Muscle layer of duodenum (tissue), 2 donors: ENCODE data around the gene CD40.
A peak's percentile ranks its signal among the peaks of the same experiment; 100 is the strongest.

ENCODE experiments used
- H3K27ac ChIP-seq: one replicate; pipeline ENCODE4 v1.7.0; 2013; ENCODE audit warnings: mild to moderate bottlenecking, low read length
- H3K27me3 ChIP-seq: one replicate; pipeline ENCODE4 v1.7.0; 2013; ENCODE audit warnings: low read depth, mild to moderate bottlenecking, control low read depth, low read length
- H3K36me3 ChIP-seq, 2 donors: one replicate each; pipeline ENCODE4 v1.7.0; 2013; ENCODE audit warnings: low read length in 2 of 2, control low read depth in 1 of 2, mild to moderate bottlenecking in 1 of 2; ENCODE audit not compliant: insufficient read depth in 2 of 2, control insufficient read depth in 1 of 2
- H3K4me1 ChIP-seq, 2 donors: one replicate each; pipeline ENCODE4 v1.7.0; 2013; ENCODE audit warnings: low read length in 2 of 2, mild to moderate bottlenecking in 2 of 2, control low read depth in 1 of 2, moderate library complexity in 1 of 2; ENCODE audit not compliant: insufficient read depth in 2 of 2, control insufficient read depth in 1 of 2
- H3K4me3 ChIP-seq, 2 donors: one replicate each; pipeline ENCODE4 v1.7.0; 2013; ENCODE audit warnings: low read length in 2 of 2, low read depth in 1 of 2, mild to moderate bottlenecking in 1 of 2
- H3K9me3 ChIP-seq, 2 donors: one replicate each; pipeline ENCODE4 v1.7.0; 2013; ENCODE audit warnings: low read length in 2 of 2, control low read depth in 1 of 2, mild to moderate bottlenecking in 1 of 2; ENCODE audit not compliant: control insufficient read depth in 1 of 2
- donor health status: healthy.

CD40 gene

DNA sequence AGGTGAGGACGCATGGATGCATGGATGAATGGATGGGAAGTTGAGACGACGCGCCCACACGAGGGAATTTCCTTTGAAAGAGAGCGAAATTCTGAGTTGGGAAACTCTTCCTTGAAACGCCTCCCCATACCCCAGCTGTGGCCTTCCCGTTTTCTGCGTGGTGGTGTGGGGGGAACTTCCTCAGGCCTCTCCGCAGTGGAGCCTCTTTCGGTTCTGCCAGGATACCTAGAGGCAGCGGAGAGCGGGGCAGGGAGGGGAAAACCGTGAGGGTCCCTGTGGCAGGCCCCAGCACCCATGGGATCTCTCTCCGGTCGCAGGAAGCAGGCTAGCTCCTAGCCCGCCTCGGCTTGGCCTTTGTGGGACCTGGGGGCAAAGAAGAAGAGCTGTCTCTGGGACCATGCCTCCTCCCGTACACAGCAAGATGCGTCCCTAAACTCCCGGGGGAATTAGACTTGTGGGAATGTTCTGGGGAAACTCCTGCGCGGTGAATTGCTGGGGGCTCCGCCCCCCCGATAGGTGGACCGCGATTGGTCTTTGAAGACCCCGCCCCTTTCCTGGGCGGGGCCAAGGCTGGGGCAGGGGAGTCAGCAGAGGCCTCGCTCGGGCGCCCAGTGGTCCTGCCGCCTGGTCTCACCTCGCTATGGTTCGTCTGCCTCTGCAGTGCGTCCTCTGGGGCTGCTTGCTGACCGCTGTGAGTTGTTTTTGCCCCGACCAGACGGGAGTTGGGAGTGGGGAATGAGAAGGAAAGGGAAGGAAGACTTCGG, at the start of gene CD40:
CD40 (plus strand) TSS at position 611 of the 764 bp plus-strand sequence; CDS start at position 641, 30 bp downstream.
- H3K4me1 ChIP-seq, result peaks cover 0 to 24% of the 10 kb centered on the region in 2 donors
- H3K27me3 ChIP-seq, result no peaks in the 10 kb centered on the region
- peak within 1 kb of the TSS; percentile 40 for H3K27ac ChIP-seq
- H3K36me3 ChIP-seq, result peaks cover 2 to 7% of the 10 kb centered on the region in 2 donors
- H3K4me3 ChIP-seq, result peak within 1 kb of the TSS; percentile 69 to 76
- no peaks in the 10 kb centered on the region for H3K9me3 ChIP-seq

DNA sequence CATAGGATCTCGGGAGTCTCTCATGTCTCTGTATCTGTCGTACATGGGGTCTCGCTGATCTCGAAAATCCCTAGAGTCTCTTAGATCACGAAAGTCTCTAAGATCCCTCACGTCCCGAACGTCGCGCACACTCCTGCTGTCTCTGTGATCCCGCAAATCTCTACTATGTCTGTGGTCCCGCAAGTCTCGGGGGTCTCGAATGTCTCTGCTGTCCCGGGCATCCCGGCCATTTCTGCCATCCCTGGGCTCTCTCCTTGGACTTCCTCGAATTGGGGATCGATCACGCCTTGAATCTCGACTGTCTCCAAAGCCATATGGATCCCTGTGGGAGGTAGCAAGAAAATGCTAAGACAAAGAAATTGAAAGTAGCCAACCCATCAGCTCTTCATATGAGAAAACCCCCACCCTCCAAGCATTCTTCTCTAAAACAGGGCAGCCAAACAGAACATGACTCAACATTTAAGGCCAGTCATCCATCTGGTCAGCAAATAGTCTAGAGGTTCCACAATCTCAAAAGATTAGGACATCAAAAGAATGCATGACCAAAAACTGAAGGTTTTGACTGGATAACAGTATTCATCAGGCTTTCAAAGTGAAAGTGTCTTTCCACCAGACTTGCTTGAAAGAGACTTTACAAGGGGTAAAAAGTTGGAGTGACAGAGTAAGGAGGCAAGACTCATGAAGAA, 47.8 kb upstream of the CD40 start:
- H3K4me3 ChIP-seq, result no peak overlapping the region
- no peaks in the 10 kb centered on the region for H3K9me3 ChIP-seq
- H3K27ac ChIP-seq, result no peak overlapping the region
- no peaks in the 10 kb centered on the region for H3K4me1 ChIP-seq
- H3K27me3 ChIP-seq, result no peaks in the 10 kb centered on the region
- peaks cover 51 to 59% of the 10 kb centered on the region in 2 donors for H3K36me3 ChIP-seq

DNA sequence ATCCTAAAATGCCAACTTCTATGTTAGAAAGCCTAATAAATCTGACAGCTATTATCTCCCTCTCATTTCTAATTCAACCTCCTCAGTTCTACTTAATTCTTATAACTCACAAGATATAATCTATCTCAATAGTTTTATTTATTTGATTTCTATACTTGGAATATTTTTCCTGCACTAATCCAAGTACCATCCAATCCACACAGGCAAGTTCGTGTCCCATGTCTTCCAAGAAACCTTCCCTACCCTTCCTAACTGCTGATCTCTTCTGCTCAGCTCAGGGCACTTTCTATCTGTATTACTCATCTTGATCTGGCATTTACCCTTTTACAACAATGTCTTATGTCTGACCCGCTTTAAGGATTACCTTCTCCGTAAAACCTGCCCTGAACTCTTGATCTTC, 46.5 kb upstream of the CD40 start:
- Histone ChIP-seq H3K9me3 (no peaks in the 10 kb centered on the region), H3K27me3 (no peaks in the 10 kb centered on the region), H3K36me3 (peaks cover 43 to 50% of the 10 kb centered on the region in 2 donors), H3K4me1 (no peaks in the 10 kb centered on the region), H3K4me3 (no peak overlapping the region), H3K27ac (no peak overlapping the region)

DNA sequence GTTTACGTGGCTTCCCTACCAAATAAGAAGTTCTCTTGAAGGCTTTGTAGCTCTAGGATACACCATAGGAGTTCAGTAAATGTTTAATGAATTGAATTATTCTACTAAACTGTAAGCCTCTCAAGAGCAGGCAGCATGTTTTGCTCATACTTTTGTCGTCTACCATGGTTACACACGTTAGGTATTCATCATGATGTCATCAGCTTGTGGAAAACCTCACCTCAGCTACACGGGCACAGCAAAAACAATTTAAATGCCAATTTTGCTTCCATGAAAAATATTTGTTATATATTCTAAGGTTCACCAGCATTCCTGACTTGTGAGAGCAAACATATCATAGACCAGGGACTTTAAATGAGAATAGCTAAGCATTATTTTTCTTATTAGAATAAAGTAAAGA, 45.1 kb upstream of the CD40 start:
- no peaks in the 10 kb centered on the region for H3K9me3 ChIP-seq
- H3K4me1 ChIP-seq, result no peaks in the 10 kb centered on the region
- H3K36me3 ChIP-seq, result peaks cover 42% of the 10 kb centered on the region in 2 donors
- no peaks in the 10 kb centered on the region for H3K27me3 ChIP-seq
- H3K27ac ChIP-seq, result no peak overlapping the region
- no peak overlapping the region for H3K4me3 ChIP-seq

DNA sequence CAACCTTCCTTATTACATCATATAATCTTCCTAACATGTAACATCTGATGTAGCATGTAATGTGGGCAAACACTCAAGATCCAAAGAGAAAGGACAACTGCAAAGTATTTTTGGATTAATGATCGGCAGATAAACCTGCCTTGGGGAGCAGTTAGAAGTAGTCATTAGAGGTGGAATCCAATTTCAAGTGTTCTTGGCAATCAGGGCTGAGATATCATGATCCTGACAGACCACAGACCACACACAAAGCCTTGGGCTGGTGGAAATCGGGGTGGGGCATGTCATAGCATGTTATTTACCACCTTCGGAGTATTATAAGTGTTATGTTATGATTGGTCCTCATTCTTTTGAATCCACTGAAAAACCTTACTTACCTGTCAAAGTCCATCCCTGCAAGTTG, 44.7 kb upstream of the CD40 start:
- no peak overlapping the region for H3K4me3 ChIP-seq
- no peaks in the 10 kb centered on the region for H3K27me3 ChIP-seq
- H3K4me1 ChIP-seq, result no peaks in the 10 kb centered on the region
- H3K9me3 ChIP-seq, result no peaks in the 10 kb centered on the region
- H3K27ac ChIP-seq, result no peak overlapping the region
- peaks cover 42% of the 10 kb centered on the region in 2 donors for H3K36me3 ChIP-seq

DNA sequence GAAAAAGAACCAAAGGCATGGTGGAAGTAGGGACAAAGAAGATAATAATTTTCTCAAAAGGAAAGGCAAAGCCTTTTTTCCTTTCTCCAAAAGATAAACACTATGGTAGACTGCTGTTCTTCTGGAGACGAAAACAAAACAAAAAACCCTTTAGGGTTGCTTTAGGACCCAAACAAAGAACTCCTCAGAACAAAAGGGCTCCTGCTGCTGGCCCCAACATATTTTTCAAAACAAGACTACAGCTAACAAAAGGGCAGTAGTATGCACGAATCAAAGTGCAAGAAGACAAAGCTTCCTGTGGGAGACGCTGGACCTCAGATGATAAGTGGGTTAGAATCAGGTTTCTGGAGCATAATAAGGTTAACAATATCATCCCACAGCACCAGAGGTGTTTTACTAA, 44.1 kb upstream of the CD40 start:
- H3K27ac ChIP-seq, result no peak overlapping the region
- H3K4me3 ChIP-seq, result no peak overlapping the region
- H3K36me3 ChIP-seq, result peaks cover 44 to 45% of the 10 kb centered on the region in 2 donors
- no peaks in the 10 kb centered on the region for H3K27me3 ChIP-seq
- no peaks in the 10 kb centered on the region for H3K4me1 ChIP-seq
- H3K9me3 ChIP-seq, result no peaks in the 10 kb centered on the region

DNA sequence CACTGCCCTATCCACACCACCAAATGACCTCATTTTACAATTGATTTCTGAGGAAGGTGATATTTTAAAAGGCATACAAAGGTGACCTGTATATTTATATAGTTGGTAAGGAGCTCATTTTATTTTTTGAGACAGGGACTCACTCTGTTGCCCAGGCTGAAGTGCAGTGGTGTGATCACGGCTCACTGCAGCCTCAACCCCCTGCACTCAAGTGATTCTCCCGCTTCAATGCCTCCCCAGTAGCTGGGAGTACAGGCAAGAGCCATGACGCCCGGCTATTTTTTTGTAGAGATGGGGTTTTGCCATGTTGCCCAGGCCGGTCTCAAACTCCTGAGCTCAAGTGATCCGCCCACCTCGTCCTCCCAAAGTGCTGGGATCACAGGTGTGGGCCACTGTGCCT, 41.3 kb upstream of the CD40 start:
- H3K27ac ChIP-seq, result no peak overlapping the region
- H3K4me1 ChIP-seq, result peaks cover 0 to 13% of the 10 kb centered on the region in 2 donors
- H3K36me3 ChIP-seq, result peaks cover 29 to 35% of the 10 kb centered on the region in 2 donors

DNA sequence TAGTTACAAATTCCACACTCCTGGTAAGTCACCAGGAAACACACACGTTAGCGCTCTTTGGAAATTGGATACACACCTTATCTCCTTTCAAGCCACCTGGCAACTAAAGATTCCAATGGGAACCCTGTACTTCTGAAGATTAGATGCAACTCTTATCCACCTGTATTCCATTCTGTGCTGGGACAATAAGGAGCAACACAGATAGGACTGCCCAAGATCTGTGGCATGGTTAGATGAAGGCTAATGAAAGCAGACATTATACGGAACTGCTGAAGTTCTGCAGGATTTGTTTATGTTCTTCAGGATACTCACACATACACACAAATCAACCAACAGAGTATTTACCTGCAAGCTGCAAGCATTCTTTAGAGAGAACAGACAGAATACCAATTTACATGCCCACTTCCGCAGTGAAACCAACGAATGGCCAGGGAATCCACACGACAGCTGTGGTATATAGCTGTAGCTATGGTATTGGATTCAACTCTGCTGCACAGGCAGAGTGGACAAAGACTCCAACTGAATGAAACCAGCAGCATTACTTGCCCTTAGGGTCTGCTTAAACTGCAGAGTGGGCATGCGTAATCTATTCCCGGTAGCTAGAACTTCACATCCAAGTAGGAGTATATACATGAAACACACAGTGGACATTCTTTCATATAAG, 40.3 kb upstream of the CD40 start:
- Histone ChIP-seq H3K27ac (no peak overlapping the region), H3K27me3 (no peaks in the 10 kb centered on the region), H3K36me3 (peaks cover 29 to 35% of the 10 kb centered on the region in 2 donors), H3K9me3 (no peaks in the 10 kb centered on the region), H3K4me3 (no peak overlapping the region), H3K4me1 (peaks cover 3 to 21% of the 10 kb centered on the region in 2 donors)

More for the DNA sequence above, 41.3 kb upstream of the CD40 start:
- H3K4me3 ChIP-seq, result no peak overlapping the region
- no peaks in the 10 kb centered on the region for H3K9me3 ChIP-seq
- H3K27me3 ChIP-seq, result no peaks in the 10 kb centered on the region

DNA sequence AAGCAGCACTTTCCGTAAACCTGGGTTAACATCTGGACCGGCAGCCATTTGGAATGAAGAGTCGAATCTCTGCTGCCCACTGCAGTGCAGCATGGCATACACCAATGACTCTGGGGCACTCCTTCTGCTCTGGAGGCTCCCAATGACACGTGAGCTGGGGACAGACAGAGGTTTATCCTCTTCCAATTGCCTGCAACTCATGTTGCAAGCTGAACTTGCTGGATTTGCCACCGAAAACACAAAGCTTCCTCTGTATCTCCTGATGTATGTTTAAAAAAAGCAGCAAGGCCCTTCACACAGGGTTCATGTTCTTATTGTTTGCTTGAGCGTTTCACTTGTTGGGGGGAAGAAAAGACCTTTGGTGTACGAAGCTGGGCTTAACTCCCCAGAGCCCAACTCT, 39.2 kb upstream of the CD40 start:
- Histone ChIP-seq H3K27me3 (no peaks in the 10 kb centered on the region), H3K4me3 (no peak overlapping the region), H3K9me3 (no peaks in the 10 kb centered on the region), H3K36me3 (peaks cover 29 to 32% of the 10 kb centered on the region in 2 donors), H3K27ac (no peak overlapping the region), H3K4me1 (peaks cover 4 to 33% of the 10 kb centered on the region in 2 donors)

DNA sequence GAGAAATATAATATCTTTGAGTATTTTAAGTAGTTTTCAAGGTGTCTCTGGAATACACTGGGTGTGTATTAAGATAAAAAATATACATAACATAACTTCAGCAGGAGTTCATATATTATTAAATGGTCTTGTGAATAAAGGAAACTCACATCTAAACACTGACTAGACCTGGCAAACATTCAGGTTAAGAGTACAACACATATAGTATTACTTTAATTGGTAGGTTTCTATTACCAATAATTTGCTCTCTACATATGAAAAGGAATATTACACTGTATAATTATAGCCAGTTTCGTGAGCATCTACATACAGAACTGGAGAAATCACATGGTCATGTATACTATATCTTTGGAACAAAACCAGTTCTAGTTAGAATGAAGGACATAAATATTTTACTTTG, 37.0 kb upstream of the CD40 start:
- peaks cover 12 to 47% of the 10 kb centered on the region in 2 donors for H3K4me1 ChIP-seq
- H3K27me3 ChIP-seq, result no peaks in the 10 kb centered on the region
- no peak overlapping the region for H3K4me3 ChIP-seq
- H3K27ac ChIP-seq, result no peak overlapping the region
- H3K9me3 ChIP-seq, result no peaks in the 10 kb centered on the region
- peaks cover 12 to 17% of the 10 kb centered on the region in 2 donors for H3K36me3 ChIP-seq

DNA sequence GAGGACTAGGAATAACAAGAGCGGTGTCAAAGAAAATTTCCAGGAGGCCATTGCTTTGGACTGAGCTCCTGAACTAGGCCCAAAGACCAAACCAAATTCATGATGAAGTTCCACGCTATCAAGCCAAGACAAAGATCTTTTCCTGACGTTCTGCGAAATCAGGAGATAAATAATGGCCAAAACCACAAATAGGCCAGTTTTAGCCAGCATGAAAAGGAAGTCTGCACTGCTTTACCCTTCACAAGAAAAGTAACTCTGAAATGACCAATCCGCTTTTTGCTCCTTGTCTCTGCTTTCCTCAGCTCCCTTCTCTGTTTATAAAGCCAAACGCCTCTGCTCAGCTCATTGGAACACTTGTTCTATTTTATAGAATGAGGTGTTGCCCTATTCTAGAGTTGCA, 35.0 kb upstream of the CD40 start:
- peaks cover 9 to 11% of the 10 kb centered on the region in 2 donors for H3K36me3 ChIP-seq
- no peaks in the 10 kb centered on the region for H3K9me3 ChIP-seq
- no peak overlapping the region for H3K27ac ChIP-seq
- H3K4me3 ChIP-seq, result no peak overlapping the region
- peaks cover 18 to 65% of the 10 kb centered on the region in 2 donors for H3K4me1 ChIP-seq
- no peaks in the 10 kb centered on the region for H3K27me3 ChIP-seq
